OCI-LY3 (cell line): ENCODE measurements around the gene MIAT.

Experiments used
- H2AFZ ChIP-seq: fragments of 200-600, 300-600 bp; shearing (Covaris generic); 2 replicates; pipeline ENCODE4 v1.6.0; 2014; ENCODE audit warnings: antibody characterized with exemption, low read depth, low read length
- H3K27ac ChIP-seq: fragments of 200-600, 300-600 bp; sonication (generic); 2 replicates; pipeline ENCODE4 v1.5.1; 2014; ENCODE audit warnings: mild to moderate bottlenecking, low read length, moderate library complexity, mixed read lengths
- H3K27me3 ChIP-seq: fragments of 200-600, 300-600 bp; sonication (generic); 2 replicates; pipeline ENCODE4 v1.6.1; 2014; ENCODE audit warnings: low read depth, low read length, mixed read lengths
- H3K36me3 ChIP-seq: fragments of 200-600, 300-600 bp; sonication (generic); replicated peaks from 2 replicates; pipeline ENCODE3; 2014; ENCODE audit warnings: low read depth, low read length, mixed read lengths
- H3K4me1 ChIP-seq: fragments of 300-600, 200-600 bp; sonication (generic); 2 replicates; pipeline ENCODE4 v1.6.1; 2014; ENCODE audit warnings: low read length, mixed read lengths
- H3K4me2 ChIP-seq: fragments of 200-600, 300-600 bp; sonication (generic); 2 replicates; pipeline ENCODE4 v1.6.1; 2014; ENCODE audit warnings: low read length, mixed read lengths
- H3K4me3 ChIP-seq: fragments of 300-600, 200-600 bp; sonication (generic); 2 replicates; pipeline ENCODE4 v1.5.1; 2014; ENCODE audit warnings: antibody characterized with exemption, mild to moderate bottlenecking, low read length, moderate library complexity
- H3K79me2 ChIP-seq: fragments of 300-600, 200-600 bp; shearing (Covaris generic); 2 replicates; pipeline ENCODE4 v1.6.1; 2014; ENCODE audit warnings: mild to moderate bottlenecking, low read length, mixed read lengths
- H3K9ac ChIP-seq: fragments of 300-600, 200-600 bp; shearing (Covaris generic); 2 replicates; pipeline ENCODE4 v1.6.0; 2014; ENCODE audit warnings: mild to moderate bottlenecking, low read length, moderate library complexity
- H3K9me3 ChIP-seq: fragments of 200-600, 300-600 bp; shearing (Covaris generic); 2 replicates; pipeline ENCODE4 v1.6.1; 2014; ENCODE audit warnings: low read length, mixed read lengths; ENCODE audit not compliant: insufficient read depth
- H4K20me1 ChIP-seq: fragments of 200-600, 300-600 bp; sonication (generic); 2 replicates; pipeline ENCODE4 v1.6.1; 2016; ENCODE audit warnings: low read length, mixed read lengths; ENCODE audit not compliant: insufficient read depth
- EZH2phosphoT487 ChIP-seq: fragments of 200-600 bp; shearing (Covaris generic); IDR thresholded peaks from 2 replicates; pipeline ENCODE4 v1.6.1; 2018; ENCODE audit warnings: antibody characterized with exemption, mixed run types, low read depth
- TF ChIP-seq, protein P1 (sequence below): fragments of 200-600, 300-600 bp; sonication (generic); IDR thresholded peaks from 2 replicates; pipeline ENCODE4 v1.5.1; 2014; ENCODE audit warnings: antibody characterized with exemption, low read length, low read depth

MIAT gene

DNA sequence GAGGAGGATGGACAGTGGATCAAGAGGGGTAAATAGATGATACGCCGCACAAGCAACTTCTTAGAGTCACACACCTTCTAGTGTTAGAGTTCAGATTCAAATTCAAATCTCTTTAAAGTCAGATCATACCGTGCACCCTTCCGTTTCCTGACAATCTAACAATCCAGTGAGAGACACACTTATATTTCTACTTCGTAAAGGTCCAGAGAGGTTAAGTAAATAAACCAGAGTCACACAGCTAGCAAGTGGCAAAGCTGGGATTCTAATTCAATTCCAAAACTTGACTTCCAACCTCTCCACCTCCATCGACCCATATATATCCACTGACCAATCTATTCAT lies 34.0 kb downstream of the MIAT start:
- TF ChIP-seq, protein P1, sequence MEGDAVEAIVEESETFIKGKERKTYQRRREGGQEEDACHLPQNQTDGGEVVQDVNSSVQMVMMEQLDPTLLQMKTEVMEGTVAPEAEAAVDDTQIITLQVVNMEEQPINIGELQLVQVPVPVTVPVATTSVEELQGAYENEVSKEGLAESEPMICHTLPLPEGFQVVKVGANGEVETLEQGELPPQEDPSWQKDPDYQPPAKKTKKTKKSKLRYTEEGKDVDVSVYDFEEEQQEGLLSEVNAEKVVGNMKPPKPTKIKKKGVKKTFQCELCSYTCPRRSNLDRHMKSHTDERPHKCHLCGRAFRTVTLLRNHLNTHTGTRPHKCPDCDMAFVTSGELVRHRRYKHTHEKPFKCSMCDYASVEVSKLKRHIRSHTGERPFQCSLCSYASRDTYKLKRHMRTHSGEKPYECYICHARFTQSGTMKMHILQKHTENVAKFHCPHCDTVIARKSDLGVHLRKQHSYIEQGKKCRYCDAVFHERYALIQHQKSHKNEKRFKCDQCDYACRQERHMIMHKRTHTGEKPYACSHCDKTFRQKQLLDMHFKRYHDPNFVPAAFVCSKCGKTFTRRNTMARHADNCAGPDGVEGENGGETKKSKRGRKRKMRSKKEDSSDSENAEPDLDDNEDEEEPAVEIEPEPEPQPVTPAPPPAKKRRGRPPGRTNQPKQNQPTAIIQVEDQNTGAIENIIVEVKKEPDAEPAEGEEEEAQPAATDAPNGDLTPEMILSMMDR: no peak
- no peak for TF ChIP-seq EZH2phosphoT487
- no peaks in the 10 kb centered on the region for H3K79me2 ChIP-seq
- H3K4me3 ChIP-seq: no peak overlapping the region
- peaks cover 11% of the 10 kb centered on the region; the same call in 1 of the 2 replicates for H4K20me1 ChIP-seq
- peaks cover 3% of the 10 kb centered on the region; the same call in 1 of the 2 replicates for H3K4me1 ChIP-seq
- no peak overlapping the region for H3K27ac ChIP-seq
- H3K27me3 ChIP-seq: no peaks in the 10 kb centered on the region
- H3K9me3 ChIP-seq: no peaks in the 10 kb centered on the region
- H3K4me2 ChIP-seq: no peak overlapping the region
- no peak overlapping the region for H3K9ac ChIP-seq
- no peak overlapping the region for H2AFZ ChIP-seq
- peaks cover 7% of the 10 kb centered on the region for H3K36me3 ChIP-seq

DNA sequence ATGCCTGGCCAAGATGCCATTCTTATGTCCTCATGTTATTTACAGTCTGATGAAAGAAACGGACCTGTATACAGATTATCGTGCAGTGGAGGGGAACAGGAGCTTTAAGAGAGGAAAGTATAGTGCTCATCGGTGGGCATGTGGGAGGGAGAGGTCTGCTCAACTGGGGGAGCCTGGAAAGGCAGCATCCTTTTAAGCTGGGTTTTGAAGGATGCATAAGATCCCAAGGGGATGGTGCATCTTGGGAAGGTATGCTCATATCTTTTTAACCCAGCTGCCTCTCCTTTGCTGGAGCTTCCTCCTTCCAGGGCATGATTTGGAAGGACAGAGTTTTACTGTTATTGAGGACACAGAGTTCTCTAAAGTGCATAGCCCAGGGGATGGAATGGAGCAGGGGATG lies 34.8 kb downstream of the MIAT start:
- Histone ChIP-seq H3K9me3 (no peaks in the 10 kb centered on the region), H3K36me3 (peaks cover 7% of the 10 kb centered on the region), H3K4me3 (no peak overlapping the region), H3K27ac (no peak overlapping the region), H3K4me1 (peaks cover 2% of the 10 kb centered on the region; the same call in 1 of the 2 replicates), H4K20me1 (peaks cover 11% of the 10 kb centered on the region; the same call in 1 of the 2 replicates), H3K79me2 (no peaks in the 10 kb centered on the region), H3K4me2 (no peak overlapping the region), H2AFZ (no peak overlapping the region), H3K9ac (no peak overlapping the region), H3K27me3 (no peaks in the 10 kb centered on the region)
- no peak for TF ChIP-seq EZH2phosphoT487
- TF ChIP-seq, protein P1: no peak

DNA sequence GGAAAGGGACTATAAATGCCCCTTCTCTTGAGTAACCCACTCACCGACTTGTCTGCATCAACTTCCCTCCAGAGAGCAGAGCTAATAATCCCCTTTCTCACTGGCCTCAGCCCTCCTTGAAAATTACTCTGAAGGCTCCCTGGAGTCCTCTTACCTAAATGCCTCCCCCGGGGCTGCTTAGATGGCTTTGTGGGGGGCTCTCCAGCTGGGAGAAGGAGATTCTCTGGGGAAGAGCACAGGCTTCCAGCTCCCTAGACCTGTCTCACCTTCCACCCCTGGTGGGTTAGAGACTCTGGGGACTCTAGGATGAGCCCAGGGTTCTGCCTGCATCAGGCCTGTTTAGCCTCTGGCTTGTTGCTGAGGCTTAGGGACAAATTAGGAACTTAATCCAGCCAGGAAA lies 39.8 kb downstream of the MIAT start:
- H3K9me3 ChIP-seq: no peaks in the 10 kb centered on the region

DNA sequence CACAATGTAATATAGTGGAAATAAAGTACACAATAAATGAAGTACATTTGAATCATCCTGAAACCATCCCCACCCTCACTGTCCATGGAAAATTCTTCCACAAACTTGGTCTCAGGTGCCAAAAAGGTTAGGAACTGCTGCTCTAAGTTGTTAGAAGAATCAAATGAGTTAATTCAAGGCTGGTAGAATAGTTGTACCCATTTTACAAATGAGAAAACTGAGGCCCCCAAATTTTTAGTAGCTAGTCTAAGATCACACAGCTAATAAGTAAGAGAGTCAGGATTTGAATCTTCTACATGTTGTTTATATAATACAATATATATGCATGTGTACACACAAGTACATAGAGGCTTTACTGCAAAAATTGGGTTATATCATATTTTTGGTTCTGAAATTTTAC lies 43.1 kb downstream of the MIAT start:
- no peak overlapping the region for H2AFZ ChIP-seq
- H3K9ac ChIP-seq: no peak overlapping the region
- no peak overlapping the region for H3K27ac ChIP-seq
- H3K9me3 ChIP-seq: no peaks in the 10 kb centered on the region
- no peaks in the 10 kb centered on the region for H3K4me1 ChIP-seq
- TF ChIP-seq EZH2phosphoT487: no peak
- TF ChIP-seq, protein P1: no peak
- H4K20me1 ChIP-seq: no peaks in the 10 kb centered on the region
- no peak overlapping the region for H3K4me3 ChIP-seq
- no peaks in the 10 kb centered on the region for H3K79me2 ChIP-seq
- H3K4me2 ChIP-seq: no peak overlapping the region
- no peaks in the 10 kb centered on the region for H3K27me3 ChIP-seq
- H3K36me3 ChIP-seq: peaks cover 17% of the 10 kb centered on the region

More for the DNA sequence above, 39.8 kb downstream of the MIAT start:
- Histone ChIP-seq H3K79me2 (no peaks in the 10 kb centered on the region), H3K4me1 (no peaks in the 10 kb centered on the region), H3K36me3 (peaks cover 24% of the 10 kb centered on the region), H3K9ac (no peak overlapping the region), H3K27ac (no peak overlapping the region), H4K20me1 (no peaks in the 10 kb centered on the region), H2AFZ (no peak overlapping the region), H3K4me3 (no peak overlapping the region), H3K4me2 (no peak overlapping the region), H3K27me3 (no peaks in the 10 kb centered on the region)
- no peak for TF ChIP-seq EZH2phosphoT487
- TF ChIP-seq, protein P1: no peak
